Measurements from ENCODE around the gene TNFRSF14. TPM values are rescaled to one million over a fixed set of nuclear protein-coding genes. Genes with fewer than 3 reads are reported as not detected.

The TNFRSF14 gene
- total RNA-seq, 4 donors from 2014 or later, result 64.9 to 105 (median 91.1) TPM

GRCh38 chr1:2518528-2518927 lies 37.6 kb upstream of the TNFRSF14 start:
- H3K27ac ChIP-seq, result no peak overlapping the region
- DNase-seq (ENCODE audit: low spot score in 2 of 2), result no peak
- 94 to 95% methylated on average over 22 to 26 of the region's 26 CpGs for WGBS, 2 donors
- peaks cover 9 to 86% (median 58%) of the 10 kb centered on the region in 3 donors for H3K36me3 ChIP-seq
- H3K4me1 ChIP-seq, result peaks cover 0 to 5% (median 0%) of the 10 kb centered on the region in 4 donors
- H3K4me3 ChIP-seq, result no peak overlapping the region
- no peaks in the 10 kb centered on the region for H3K9me3 ChIP-seq
- TF ChIP-seq EP300 (IDR thresholded peaks at IDR 0.05), result no peak
- TF ChIP-seq, protein P1, sequence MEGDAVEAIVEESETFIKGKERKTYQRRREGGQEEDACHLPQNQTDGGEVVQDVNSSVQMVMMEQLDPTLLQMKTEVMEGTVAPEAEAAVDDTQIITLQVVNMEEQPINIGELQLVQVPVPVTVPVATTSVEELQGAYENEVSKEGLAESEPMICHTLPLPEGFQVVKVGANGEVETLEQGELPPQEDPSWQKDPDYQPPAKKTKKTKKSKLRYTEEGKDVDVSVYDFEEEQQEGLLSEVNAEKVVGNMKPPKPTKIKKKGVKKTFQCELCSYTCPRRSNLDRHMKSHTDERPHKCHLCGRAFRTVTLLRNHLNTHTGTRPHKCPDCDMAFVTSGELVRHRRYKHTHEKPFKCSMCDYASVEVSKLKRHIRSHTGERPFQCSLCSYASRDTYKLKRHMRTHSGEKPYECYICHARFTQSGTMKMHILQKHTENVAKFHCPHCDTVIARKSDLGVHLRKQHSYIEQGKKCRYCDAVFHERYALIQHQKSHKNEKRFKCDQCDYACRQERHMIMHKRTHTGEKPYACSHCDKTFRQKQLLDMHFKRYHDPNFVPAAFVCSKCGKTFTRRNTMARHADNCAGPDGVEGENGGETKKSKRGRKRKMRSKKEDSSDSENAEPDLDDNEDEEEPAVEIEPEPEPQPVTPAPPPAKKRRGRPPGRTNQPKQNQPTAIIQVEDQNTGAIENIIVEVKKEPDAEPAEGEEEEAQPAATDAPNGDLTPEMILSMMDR (IDR thresholded peaks at IDR 0.05), result no peak
- no peak for TF ChIP-seq POLR2A (IDR thresholded peaks at IDR 0.05)
- no peaks in the 10 kb centered on the region for H3K27me3 ChIP-seq

- H3K4me1 ChIP-seq, result peaks cover 0 to 12% (median 2%) of the 10 kb centered on the region in 4 donors
- no peaks in the 10 kb centered on the region for H3K27me3 ChIP-seq
- TF ChIP-seq EP300 (IDR thresholded peaks at IDR 0.05), result no peak
- no peak for TF ChIP-seq POLR2A (IDR thresholded peaks at IDR 0.05)
- TF ChIP-seq, protein P1 (IDR thresholded peaks at IDR 0.05), result no peak
- WGBS, 2 donors, result 85 to 90% methylated on average over 25 of the region's 25 CpGs
- peaks cover 8 to 80% (median 54%) of the 10 kb centered on the region in 3 donors for H3K36me3 ChIP-seq
- H3K9me3 ChIP-seq, result no peaks in the 10 kb centered on the region
- no peak for DNase-seq (ENCODE audit: low spot score in 2 of 2)
- no peak overlapping the region for H3K27ac ChIP-seq
- H3K4me3 ChIP-seq, result no peak overlapping the region
These were observed 37.0 kb upstream of the TNFRSF14 start for GRCh38 chr1:2519029-2519685.

DNA sequence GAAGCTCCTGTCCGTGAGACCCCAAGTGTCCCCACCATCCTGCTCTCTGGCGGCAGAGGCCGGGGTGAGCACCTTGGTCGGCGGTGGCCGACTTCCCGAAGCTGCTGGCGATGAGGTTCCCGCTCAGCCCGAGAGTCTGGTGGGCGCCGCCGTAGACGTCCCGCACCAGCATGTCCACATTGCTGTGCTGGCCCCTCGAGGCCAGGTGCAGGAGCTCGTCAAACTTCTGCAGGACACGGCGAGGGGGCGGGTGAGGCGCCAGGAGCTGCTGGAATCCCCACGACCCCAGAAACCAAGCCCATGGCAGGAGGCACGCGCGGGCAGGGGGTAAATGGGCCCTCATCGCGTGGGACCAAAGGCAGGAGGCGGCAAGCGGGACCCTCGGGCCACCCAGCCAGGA lies 36.4 kb upstream of the TNFRSF14 start:
- Histone ChIP-seq H3K4me1 (peaks cover 0 to 17% (median 8%) of the 10 kb centered on the region in 4 donors), H3K27me3 (no peaks in the 10 kb centered on the region), H3K9me3 (no peaks in the 10 kb centered on the region), H3K36me3 (peaks cover 8 to 74% (median 54%) of the 10 kb centered on the region in 3 donors), H3K4me3 (no peak overlapping the region), H3K27ac (no peak overlapping the region)
- no peak for DNase-seq (ENCODE audit: low spot score in 2 of 2)
- WGBS, 2 donors, result 93 to 94% methylated on average over 24 to 29 of the region's 30 CpGs
- TF ChIP-seq EP300 (IDR thresholded peaks at IDR 0.05), result no peak
- TF ChIP-seq, protein P1 (IDR thresholded peaks at IDR 0.05), result no peak
- no peak for TF ChIP-seq POLR2A (IDR thresholded peaks at IDR 0.05)

- Histone ChIP-seq H3K36me3 (peaks cover 8 to 70% (median 54%) of the 10 kb centered on the region in 3 donors), H3K4me1 (peaks cover 0 to 22% (median 13%) of the 10 kb centered on the region in 4 donors), H3K9me3 (no peaks in the 10 kb centered on the region), H3K27ac (no peak overlapping the region), H3K27me3 (no peaks in the 10 kb centered on the region), H3K4me3 (no peak overlapping the region)
- DNase-seq (ENCODE audit: low spot score in 2 of 2), result no peak
- TF ChIP-seq EP300 (IDR thresholded peaks at IDR 0.05) (no peak), POLR2A (IDR thresholded peaks at IDR 0.05) (no peak)
- TF ChIP-seq, protein P1 (IDR thresholded peaks at IDR 0.05), result no peak
- 92 to 96% methylated on average over 16 to 19 of the region's 20 CpGs for WGBS, 2 donors
These were observed 36.0 kb upstream of the TNFRSF14 start for GRCh38 chr1:2520206-2520605.

- H3K4me1 ChIP-seq, result peaks cover 0 to 26% (median 17%) of the 10 kb centered on the region in 4 donors
- H3K27ac ChIP-seq, result no peak overlapping the region
- DNase-seq (ENCODE audit: low spot score in 2 of 2), result no peak
- TF ChIP-seq POLR2A (IDR thresholded peaks at IDR 0.05) (no peak), EP300 (IDR thresholded peaks at IDR 0.05) (no peak)
- TF ChIP-seq, protein P1 (IDR thresholded peaks at IDR 0.05), result no peak
- H3K9me3 ChIP-seq, result no peaks in the 10 kb centered on the region
- H3K36me3 ChIP-seq, result peaks cover 8 to 64% (median 50%) of the 10 kb centered on the region in 3 donors
- 92 to 95% methylated on average over 21 of the region's 21 CpGs for WGBS, 2 donors
- no peaks in the 10 kb centered on the region for H3K27me3 ChIP-seq
- H3K4me3 ChIP-seq, result no peak overlapping the region
These were observed 35.4 kb upstream of the TNFRSF14 start for GRCh38 chr1:2520806-2521205.
